HL-60 (cell line): ENCODE measurements around the gene BAIAP2L1.

Source experiments
- GABPA ChIP-seq: IDR thresholded peaks from 2 replicates; pipeline ENCODE4 v1.6.1; 2012; ENCODE audit warnings: low read depth
- POLR2AphosphoS5 ChIP-seq: IDR thresholded peaks from 2 replicates; pipeline ENCODE4 v1.6.1; 2012; ENCODE audit warnings: low read depth
- SPI1 ChIP-seq: IDR thresholded peaks from 2 replicates; pipeline ENCODE4 v1.6.1; 2012; ENCODE audit warnings: low read depth, mild to moderate bottlenecking, borderline replicate concordance
- TF ChIP-seq, protein P1 (sequence below): IDR thresholded peaks from one replicate; pipeline ENCODE4 v1.5.1; 2011; ENCODE audit warnings: low read length, control low read depth, inconsistent platforms; ENCODE audit not compliant: insufficient read depth
- TF ChIP-seq, protein P2 (sequence below): IDR thresholded peaks from 2 replicates; pipeline ENCODE4 v1.6.1; 2012; ENCODE audit warnings: low read depth; ENCODE audit not compliant: insufficient replicate concordance

DNA sequence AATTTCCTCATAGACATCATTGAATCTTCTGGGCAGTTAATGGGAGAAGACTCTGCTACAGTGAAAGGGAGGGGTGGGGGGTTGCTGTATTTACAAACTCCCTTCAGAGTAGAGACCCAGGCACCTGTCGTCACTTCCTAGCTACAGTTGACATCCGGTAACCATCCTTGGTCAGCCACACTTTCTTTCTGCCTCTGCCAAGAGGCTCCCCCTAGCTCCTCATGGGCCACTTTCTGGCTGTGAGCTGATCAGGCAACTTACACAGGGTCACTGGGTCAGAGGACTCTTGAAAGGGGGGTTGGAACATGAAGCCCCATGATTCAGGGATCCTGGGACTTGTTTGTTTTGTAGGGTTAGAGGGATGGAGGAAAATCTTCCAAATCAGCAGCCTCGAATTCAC, 150.1 kb downstream of the BAIAP2L1 start:
- TF ChIP-seq, protein P1, sequence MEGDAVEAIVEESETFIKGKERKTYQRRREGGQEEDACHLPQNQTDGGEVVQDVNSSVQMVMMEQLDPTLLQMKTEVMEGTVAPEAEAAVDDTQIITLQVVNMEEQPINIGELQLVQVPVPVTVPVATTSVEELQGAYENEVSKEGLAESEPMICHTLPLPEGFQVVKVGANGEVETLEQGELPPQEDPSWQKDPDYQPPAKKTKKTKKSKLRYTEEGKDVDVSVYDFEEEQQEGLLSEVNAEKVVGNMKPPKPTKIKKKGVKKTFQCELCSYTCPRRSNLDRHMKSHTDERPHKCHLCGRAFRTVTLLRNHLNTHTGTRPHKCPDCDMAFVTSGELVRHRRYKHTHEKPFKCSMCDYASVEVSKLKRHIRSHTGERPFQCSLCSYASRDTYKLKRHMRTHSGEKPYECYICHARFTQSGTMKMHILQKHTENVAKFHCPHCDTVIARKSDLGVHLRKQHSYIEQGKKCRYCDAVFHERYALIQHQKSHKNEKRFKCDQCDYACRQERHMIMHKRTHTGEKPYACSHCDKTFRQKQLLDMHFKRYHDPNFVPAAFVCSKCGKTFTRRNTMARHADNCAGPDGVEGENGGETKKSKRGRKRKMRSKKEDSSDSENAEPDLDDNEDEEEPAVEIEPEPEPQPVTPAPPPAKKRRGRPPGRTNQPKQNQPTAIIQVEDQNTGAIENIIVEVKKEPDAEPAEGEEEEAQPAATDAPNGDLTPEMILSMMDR: no peak
- TF ChIP-seq POLR2AphosphoS5 (no peak), GABPA (no peak), SPI1 (no peak)
- TF ChIP-seq, protein P2, sequence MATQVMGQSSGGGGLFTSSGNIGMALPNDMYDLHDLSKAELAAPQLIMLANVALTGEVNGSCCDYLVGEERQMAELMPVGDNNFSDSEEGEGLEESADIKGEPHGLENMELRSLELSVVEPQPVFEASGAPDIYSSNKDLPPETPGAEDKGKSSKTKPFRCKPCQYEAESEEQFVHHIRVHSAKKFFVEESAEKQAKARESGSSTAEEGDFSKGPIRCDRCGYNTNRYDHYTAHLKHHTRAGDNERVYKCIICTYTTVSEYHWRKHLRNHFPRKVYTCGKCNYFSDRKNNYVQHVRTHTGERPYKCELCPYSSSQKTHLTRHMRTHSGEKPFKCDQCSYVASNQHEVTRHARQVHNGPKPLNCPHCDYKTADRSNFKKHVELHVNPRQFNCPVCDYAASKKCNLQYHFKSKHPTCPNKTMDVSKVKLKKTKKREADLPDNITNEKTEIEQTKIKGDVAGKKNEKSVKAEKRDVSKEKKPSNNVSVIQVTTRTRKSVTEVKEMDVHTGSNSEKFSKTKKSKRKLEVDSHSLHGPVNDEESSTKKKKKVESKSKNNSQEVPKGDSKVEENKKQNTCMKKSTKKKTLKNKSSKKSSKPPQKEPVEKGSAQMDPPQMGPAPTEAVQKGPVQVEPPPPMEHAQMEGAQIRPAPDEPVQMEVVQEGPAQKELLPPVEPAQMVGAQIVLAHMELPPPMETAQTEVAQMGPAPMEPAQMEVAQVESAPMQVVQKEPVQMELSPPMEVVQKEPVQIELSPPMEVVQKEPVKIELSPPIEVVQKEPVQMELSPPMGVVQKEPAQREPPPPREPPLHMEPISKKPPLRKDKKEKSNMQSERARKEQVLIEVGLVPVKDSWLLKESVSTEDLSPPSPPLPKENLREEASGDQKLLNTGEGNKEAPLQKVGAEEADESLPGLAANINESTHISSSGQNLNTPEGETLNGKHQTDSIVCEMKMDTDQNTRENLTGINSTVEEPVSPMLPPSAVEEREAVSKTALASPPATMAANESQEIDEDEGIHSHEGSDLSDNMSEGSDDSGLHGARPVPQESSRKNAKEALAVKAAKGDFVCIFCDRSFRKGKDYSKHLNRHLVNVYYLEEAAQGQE: no peak
